HEK293T (cell line): ENCODE data around the gene SIRT7.

Source experiments
- BHLHE40 ChIP-seq: fragments of 450-650 bp; IDR thresholded peaks from 2 replicates; pipeline ENCODE4 v1.6.1; 2016; ENCODE audit warnings: mild to moderate bottlenecking, moderate library complexity, borderline replicate concordance
- FOXA1 ChIP-seq: fragments of 450-650 bp; IDR thresholded peaks from 2 replicates; pipeline ENCODE4 v1.6.1; 2016; ENCODE audit warnings: mild to moderate bottlenecking
- FOXK2 ChIP-seq: fragments of 450-650 bp; IDR thresholded peaks from 2 replicates; pipeline ENCODE4 v1.6.1; 2016; ENCODE audit warnings: mild to moderate bottlenecking
- FOXM1 ChIP-seq: fragments of 450-650 bp; IDR thresholded peaks from 2 replicates; pipeline ENCODE4 v1.6.1; 2017; ENCODE audit warnings: mild to moderate bottlenecking, borderline replicate concordance
- SP1 ChIP-seq: fragments of 450-650 bp; IDR thresholded peaks from 2 replicates; pipeline ENCODE4 v1.6.1; 2017
- ZNF384 ChIP-seq: fragments of 450-650 bp; IDR thresholded peaks from 2 replicates; pipeline ENCODE4 v1.6.1; 2016

DNA sequence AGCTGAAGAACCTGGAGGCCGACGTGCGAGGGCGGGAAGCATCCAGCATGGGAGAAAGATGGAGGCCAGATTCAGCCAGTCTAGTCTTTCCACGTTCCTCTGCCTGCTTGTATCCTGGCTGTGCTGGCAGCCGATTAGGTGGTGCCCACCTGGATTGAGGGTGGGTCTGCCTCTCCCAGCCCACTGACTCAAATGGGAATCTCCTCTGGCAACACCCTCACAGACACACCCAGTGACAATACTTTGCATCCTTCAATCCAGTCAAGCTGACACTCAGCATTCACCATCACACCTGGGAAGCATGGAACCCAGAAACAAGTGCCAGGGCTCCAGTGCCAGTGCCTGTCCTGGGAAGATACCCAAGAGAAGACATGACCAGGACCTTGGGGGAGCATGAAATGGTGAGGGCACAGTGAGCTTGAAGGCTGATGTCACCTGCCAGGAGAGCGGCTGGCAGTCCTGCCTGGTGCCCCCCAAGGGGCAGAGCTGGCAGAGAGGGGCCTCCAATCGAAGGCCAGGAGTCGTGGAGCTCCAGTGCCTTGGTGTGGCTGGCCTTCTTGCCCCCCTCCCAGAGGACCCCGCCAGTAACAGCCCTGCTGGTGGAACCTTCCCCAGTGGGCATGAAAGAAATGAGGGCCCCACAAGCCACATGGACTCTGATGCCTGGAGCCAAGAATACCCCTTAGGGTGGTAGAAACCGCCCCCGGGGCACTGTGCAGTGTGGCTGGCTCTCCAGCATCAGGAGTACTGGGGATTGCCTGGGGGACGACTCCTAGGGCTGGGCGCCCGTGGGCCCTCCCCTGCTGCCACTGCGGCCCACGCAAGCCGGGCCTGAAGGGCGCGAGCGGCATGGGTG is 16.6 kb downstream of the SIRT7 start:
- TF ChIP-seq FOXM1 (no peak), FOXA1 (no peak), FOXK2 (no peak), BHLHE40 (no peak), ZNF384 (no peak), SP1 (no peak)
